Osteocyte (in vitro differentiated cells): ENCODE results near the gene DCAF8L1. TPM values are rescaled to one million over a fixed set of nuclear protein-coding genes. Genes with fewer than 3 reads are reported as not detected.
"Not testable (repeated sequence)": the region's sequence is repeated elsewhere in the genome, so short reads cannot be mapped to it uniquely, and the experiment has no call there.

Experiments used
- DNase-seq: peaks from one replicate; pipeline ENCODE4 v3.0.0; 2021; ENCODE audit warnings: mixed read lengths; ENCODE audit not compliant: unreplicated experiment; ENCODE audit errors: extremely low spot score
- H3K27ac Mint-ChIP-seq: one replicate; pipeline ENCODE4 v1.8.0; 2021; ENCODE audit warnings: mild to moderate bottlenecking, mixed read lengths; ENCODE audit not compliant: unreplicated experiment
- H3K27me3 Mint-ChIP-seq: one replicate; pipeline ENCODE4 v1.8.0; 2021; ENCODE audit warnings: mixed read lengths; ENCODE audit not compliant: unreplicated experiment
- H3K36me3 Mint-ChIP-seq: one replicate; pipeline ENCODE4 v1.8.0; 2021; ENCODE audit warnings: mixed read lengths; ENCODE audit not compliant: unreplicated experiment
- H3K4me1 Mint-ChIP-seq: one replicate; pipeline ENCODE4 v1.8.0; 2021; ENCODE audit warnings: mixed read lengths; ENCODE audit not compliant: unreplicated experiment
- H3K4me3 Mint-ChIP-seq: one replicate; pipeline ENCODE4 v1.8.0; 2021; ENCODE audit warnings: mild to moderate bottlenecking, moderate library complexity, mixed read lengths; ENCODE audit not compliant: unreplicated experiment
- H3K9me3 Mint-ChIP-seq: one replicate; pipeline ENCODE4 v1.8.0; 2021; ENCODE audit warnings: mixed read lengths; ENCODE audit not compliant: unreplicated experiment
- total RNA-seq: library from RNA; stranded (reverse); gene quantifications from 2 replicates; pipeline ENCODE4 v1.2.1, GENCODE V29; 2021
- TF ChIP-seq, protein P1 (sequence below): fragments of 200-600 bp; sonication (generic); IDR thresholded peaks from 2 replicates; pipeline ENCODE4 v1.5.0; 2021; ENCODE audit warnings: antibody characterized with exemption, mild to moderate bottlenecking, moderate library complexity

DCAF8L1 gene
- total RNA-seq, 1 donor from 2014 or later, result not detected

DNA sequence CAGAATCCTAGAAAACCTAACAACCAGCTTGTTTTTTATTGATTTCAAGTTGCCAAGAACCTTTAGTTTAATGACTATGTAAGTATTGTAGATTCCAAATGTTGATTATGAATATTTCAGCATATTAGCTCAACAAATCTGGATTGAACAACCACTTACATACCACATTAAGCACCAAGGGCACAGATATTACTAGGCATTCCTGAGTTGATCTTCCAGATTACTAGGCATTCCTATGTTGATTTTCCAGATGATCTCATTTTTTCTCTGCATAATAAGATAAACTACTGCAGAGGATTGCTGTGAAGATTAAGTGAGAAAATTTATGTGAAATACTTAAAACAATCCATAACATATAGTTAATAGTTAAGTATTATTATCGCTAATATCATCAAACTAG is 17.4 kb upstream of the DCAF8L1 start:
- TF ChIP-seq, protein P1, sequence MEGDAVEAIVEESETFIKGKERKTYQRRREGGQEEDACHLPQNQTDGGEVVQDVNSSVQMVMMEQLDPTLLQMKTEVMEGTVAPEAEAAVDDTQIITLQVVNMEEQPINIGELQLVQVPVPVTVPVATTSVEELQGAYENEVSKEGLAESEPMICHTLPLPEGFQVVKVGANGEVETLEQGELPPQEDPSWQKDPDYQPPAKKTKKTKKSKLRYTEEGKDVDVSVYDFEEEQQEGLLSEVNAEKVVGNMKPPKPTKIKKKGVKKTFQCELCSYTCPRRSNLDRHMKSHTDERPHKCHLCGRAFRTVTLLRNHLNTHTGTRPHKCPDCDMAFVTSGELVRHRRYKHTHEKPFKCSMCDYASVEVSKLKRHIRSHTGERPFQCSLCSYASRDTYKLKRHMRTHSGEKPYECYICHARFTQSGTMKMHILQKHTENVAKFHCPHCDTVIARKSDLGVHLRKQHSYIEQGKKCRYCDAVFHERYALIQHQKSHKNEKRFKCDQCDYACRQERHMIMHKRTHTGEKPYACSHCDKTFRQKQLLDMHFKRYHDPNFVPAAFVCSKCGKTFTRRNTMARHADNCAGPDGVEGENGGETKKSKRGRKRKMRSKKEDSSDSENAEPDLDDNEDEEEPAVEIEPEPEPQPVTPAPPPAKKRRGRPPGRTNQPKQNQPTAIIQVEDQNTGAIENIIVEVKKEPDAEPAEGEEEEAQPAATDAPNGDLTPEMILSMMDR, result no peak
- Mint-ChIP-seq H3K27me3 (no peaks in the 10 kb centered on the region), H3K27ac (no peak overlapping the region), H3K4me3 (no peak overlapping the region), H3K36me3 (no peaks in the 10 kb centered on the region), H3K4me1 (no peaks in the 10 kb centered on the region), H3K9me3 (no peaks in the 10 kb centered on the region)
- DNase-seq, result no peak

GRCh38 chrX:27997622-27998021 is 16.4 kb upstream of the DCAF8L1 start:
- no peaks in the 10 kb centered on the region for H3K27me3 Mint-ChIP-seq
- no peaks in the 10 kb centered on the region for H3K4me1 Mint-ChIP-seq
- no peaks in the 10 kb centered on the region for H3K36me3 Mint-ChIP-seq
- no peak overlapping the region for H3K27ac Mint-ChIP-seq
- TF ChIP-seq, protein P1, result no peak
- H3K4me3 Mint-ChIP-seq, result no peak overlapping the region
- H3K9me3 Mint-ChIP-seq, result no peaks in the 10 kb centered on the region
- no peak for DNase-seq

DNA sequence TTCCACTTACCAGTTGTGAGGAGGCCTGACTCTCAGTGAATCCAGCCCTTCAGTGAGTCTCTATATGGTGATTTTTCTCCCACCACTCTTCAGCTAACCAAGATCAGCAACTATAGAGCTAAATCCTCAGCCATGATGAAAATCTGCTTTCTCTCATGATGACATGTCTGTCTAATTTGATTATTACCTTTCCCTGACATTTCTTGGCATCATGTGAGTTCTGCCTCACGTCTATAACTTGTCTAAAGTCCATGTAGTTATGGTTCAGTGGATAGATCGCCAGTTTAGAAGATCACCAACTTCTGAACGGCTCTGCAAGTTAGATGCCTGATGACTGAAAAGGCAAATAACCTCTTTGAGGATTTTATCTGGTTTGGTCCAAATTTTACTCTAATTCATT is 14.9 kb upstream of the DCAF8L1 start:
- Mint-ChIP-seq H3K9me3 (no peaks in the 10 kb centered on the region), H3K27ac (no peak overlapping the region), H3K4me1 (no peaks in the 10 kb centered on the region), H3K4me3 (no peak overlapping the region), H3K27me3 (no peaks in the 10 kb centered on the region), H3K36me3 (no peaks in the 10 kb centered on the region)
- TF ChIP-seq, protein P1, result no peak
- no peak for DNase-seq

DNA sequence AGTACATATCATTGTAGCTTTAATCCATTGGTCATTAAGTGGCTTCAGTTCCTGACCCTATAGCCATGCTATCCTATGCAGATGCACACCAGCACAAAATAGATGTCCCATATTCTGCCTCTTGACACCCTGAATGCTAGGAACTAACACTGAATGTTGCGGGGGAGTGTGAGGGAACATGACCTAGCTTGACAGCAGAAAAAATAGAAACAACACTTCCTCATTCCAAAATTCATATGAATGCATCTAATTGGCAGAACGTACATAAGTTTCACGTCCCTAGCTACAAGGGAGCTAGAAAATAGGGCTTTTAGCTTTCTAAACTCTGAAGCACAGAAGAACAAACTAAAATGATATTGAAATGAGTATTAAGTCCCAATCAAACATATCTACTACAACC is 14.4 kb upstream of the DCAF8L1 start:
- TF ChIP-seq, protein P1, result no peak
- Mint-ChIP-seq H3K27ac (no peak overlapping the region), H3K4me1 (no peaks in the 10 kb centered on the region), H3K4me3 (no peak overlapping the region), H3K36me3 (no peaks in the 10 kb centered on the region), H3K9me3 (no peaks in the 10 kb centered on the region), H3K27me3 (no peaks in the 10 kb centered on the region)
- DNase-seq, result no peak

DNA sequence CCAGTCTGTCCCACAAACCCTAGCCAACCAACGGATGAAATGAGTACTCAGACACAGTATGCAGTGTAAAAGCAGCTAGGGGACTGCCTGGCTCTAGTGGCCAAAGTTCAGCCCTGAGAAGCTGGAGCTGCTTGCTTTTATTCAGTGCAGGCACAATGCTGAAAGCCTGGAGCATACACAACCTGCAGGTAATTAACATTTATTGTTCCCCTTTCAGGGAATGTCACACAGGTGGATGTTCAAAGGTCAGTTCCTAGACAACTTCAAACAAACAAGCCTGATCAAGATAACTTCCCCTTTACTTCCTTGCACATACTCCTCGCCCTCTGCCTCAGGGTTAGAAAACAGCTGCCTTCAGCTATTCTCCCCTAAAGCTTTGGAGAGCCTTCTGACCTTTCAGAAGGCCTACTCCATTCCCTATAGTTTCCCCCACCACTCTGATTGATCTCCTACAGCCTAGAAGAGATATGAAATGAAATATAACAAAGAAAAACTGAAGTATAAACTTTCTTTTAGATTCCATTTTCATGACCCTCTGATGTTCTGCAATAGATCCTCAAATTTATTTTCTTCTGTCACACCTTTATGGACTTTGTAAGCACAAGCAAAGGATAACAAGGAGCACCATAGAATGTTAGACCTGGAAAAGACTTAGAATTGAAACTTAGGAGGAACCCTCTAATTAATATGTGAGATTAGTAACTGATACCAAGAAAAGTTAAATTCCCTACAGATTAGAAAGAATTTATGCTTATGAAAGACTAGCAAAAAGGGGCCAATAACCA is 6.8 kb upstream of the DCAF8L1 start:
- no peaks in the 10 kb centered on the region for H3K36me3 Mint-ChIP-seq
- H3K4me1 Mint-ChIP-seq, result no peaks in the 10 kb centered on the region
- H3K27ac Mint-ChIP-seq, result no peak overlapping the region

DNA sequence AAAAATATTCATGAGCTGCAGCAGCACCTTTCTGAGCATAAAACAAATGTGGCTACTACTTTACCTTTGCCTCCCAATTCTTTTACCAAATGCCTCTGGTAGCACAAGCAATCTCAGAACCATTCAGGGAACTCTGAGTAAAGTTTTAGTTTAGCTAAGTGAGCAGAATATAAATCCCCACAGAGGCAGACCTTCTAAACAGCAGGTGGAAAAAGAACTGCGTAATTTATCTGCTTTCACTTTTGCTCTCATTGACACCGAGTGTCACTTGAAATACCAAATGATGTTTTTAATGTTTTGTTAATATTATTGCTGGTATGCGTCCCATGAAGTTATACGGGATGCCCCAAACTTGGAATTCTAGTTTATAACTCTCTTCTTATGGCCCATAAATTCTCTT is 4.3 kb downstream of the DCAF8L1 start:
- not testable (repeated sequence) for H3K4me3 Mint-ChIP-seq, H3K36me3 Mint-ChIP-seq

More for the DNA sequence above, 6.8 kb upstream of the DCAF8L1 start:
- H3K4me3 Mint-ChIP-seq, result no peak overlapping the region
- H3K9me3 Mint-ChIP-seq, result no peaks in the 10 kb centered on the region
- TF ChIP-seq, protein P1, result no peak
- DNase-seq, result no peak
- no peaks in the 10 kb centered on the region for H3K27me3 Mint-ChIP-seq

More for the DNA sequence above, 4.3 kb downstream of the DCAF8L1 start:
- DNase-seq, H3K4me1 Mint-ChIP-seq, H3K27ac Mint-ChIP-seq, H3K27me3 Mint-ChIP-seq, H3K9me3 Mint-ChIP-seq: not testable (repeated sequence)
